DOHH2 (cell line): ENCODE results near the gene EPB41L4B.

Source experiments
- EZH2phosphoT487 ChIP-seq: fragments of 200-600 bp; sonication (generic); IDR thresholded peaks from 2 replicates; pipeline ENCODE4 v1.6.1; 2017; ENCODE audit warnings: borderline replicate concordance, mild to moderate bottlenecking, antibody characterized with exemption, low read length, moderate library complexity, mixed read lengths
- TF ChIP-seq, protein P1 (sequence below): fragments of 200-600 bp; sonication (generic); IDR thresholded peaks from one replicate; pipeline ENCODE4 v1.5.1; 2014; ENCODE audit warnings: antibody characterized with exemption, mild to moderate bottlenecking, low read depth, low read length; ENCODE audit not compliant: poor library complexity, severe bottlenecking

DNA sequence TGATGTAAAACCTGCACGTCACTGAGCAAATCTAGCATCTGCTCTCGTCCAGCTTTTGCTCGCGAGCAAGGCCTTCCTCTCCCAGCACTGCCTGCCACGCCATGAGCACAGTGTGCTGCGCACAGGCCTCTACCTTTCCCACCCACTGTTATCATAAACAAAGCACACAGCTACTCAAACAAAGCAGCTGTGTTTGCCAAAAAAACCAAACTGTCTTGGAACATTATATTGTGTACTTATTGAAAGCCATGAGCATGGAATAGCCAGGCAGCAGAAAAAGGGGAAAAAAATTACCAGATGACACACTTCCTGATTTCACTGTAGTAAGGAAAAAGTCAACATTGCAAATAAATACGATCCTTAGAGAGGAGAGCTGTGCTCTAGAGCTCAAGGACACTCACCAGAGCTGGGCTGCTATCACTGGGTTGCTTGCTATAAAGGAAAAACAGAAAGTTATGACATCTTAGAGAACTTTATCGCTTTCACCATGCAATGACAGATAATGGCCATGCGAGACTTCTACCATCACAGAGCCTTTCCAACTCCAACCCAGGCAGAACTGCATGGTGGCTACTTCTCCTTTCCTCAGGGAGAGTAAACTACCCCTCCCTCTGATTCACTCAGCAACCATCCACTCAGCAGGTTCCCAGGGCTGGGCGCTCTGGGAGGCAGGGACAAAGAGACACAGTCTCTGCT, 69.6 kb downstream of the EPB41L4B start:
- TF ChIP-seq, protein P1, sequence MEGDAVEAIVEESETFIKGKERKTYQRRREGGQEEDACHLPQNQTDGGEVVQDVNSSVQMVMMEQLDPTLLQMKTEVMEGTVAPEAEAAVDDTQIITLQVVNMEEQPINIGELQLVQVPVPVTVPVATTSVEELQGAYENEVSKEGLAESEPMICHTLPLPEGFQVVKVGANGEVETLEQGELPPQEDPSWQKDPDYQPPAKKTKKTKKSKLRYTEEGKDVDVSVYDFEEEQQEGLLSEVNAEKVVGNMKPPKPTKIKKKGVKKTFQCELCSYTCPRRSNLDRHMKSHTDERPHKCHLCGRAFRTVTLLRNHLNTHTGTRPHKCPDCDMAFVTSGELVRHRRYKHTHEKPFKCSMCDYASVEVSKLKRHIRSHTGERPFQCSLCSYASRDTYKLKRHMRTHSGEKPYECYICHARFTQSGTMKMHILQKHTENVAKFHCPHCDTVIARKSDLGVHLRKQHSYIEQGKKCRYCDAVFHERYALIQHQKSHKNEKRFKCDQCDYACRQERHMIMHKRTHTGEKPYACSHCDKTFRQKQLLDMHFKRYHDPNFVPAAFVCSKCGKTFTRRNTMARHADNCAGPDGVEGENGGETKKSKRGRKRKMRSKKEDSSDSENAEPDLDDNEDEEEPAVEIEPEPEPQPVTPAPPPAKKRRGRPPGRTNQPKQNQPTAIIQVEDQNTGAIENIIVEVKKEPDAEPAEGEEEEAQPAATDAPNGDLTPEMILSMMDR = no peak
- TF ChIP-seq EZH2phosphoT487 = no peak
